MM.1S (cell line): ENCODE results near the gene HSDL2.

ENCODE experiments used
- DNase-seq: peaks from one replicate; pipeline ENCODE4 v3.0.0-alpha.2; 2015
- H2AFZ ChIP-seq: fragments of 300-600 bp; sonication (generic); 2 replicates; pipeline ENCODE4 v1.6.0; 2016; ENCODE audit warnings: antibody characterized with exemption, low read length
- H3F3A ChIP-seq: fragments of 300-600 bp; sonication (generic); 2 replicates; pipeline ENCODE4 v1.6.1; 2016; ENCODE audit warnings: mild to moderate bottlenecking, antibody characterized with exemption, low read length, moderate library complexity, mixed read lengths; ENCODE audit not compliant: insufficient read depth
- H3K27ac ChIP-seq: fragments of 300-600 bp; sonication (generic); 2 replicates; pipeline ENCODE4 v1.5.1; 2016; ENCODE audit warnings: mild to moderate bottlenecking, low read length
- H3K27me3 ChIP-seq: fragments of 300-600 bp; sonication (generic); replicated peaks from 2 replicates; pipeline ENCODE4 v1.6.0; 2016; ENCODE audit warnings: low read length; ENCODE audit not compliant: insufficient read depth
- H3K36me3 ChIP-seq: fragments of 300-600 bp; sonication (generic); replicated peaks from 2 replicates; pipeline ENCODE4 v1.6.1; 2016; ENCODE audit warnings: mild to moderate bottlenecking, low read length, mixed read lengths; ENCODE audit not compliant: insufficient read depth
- H3K4me1 ChIP-seq: fragments of 300-600 bp; sonication (generic); 2 replicates; pipeline ENCODE4 v1.6.1; 2016; ENCODE audit warnings: low read length, mixed read lengths
- H3K4me2 ChIP-seq: fragments of 300-600 bp; sonication (generic); 2 replicates; pipeline ENCODE4 v1.6.0; 2016; ENCODE audit warnings: low read depth, low read length
- H3K4me3 ChIP-seq: fragments of 300-600 bp; sonication (generic); 2 replicates; pipeline ENCODE4 v1.5.1; 2016; ENCODE audit warnings: low read length, mixed read lengths
- H3K79me2 ChIP-seq: fragments of 300-600 bp; sonication (generic); 2 replicates; pipeline ENCODE4 v1.6.1; 2016; ENCODE audit warnings: mixed run types, low read length, mixed read lengths
- H3K9ac ChIP-seq: fragments of 300-600 bp; sonication (generic); 2 replicates; pipeline ENCODE4 v1.6.1; 2016; ENCODE audit warnings: low read length, mixed read lengths
- H3K9me2 ChIP-seq: fragments of 300-600 bp; sonication (generic); replicated peaks from 2 replicates; pipeline ENCODE4 v1.6.1; 2016; ENCODE audit warnings: mild to moderate bottlenecking, low read length, mixed read lengths; ENCODE audit not compliant: insufficient read depth
- H3K9me3 ChIP-seq: fragments of 300-600 bp; sonication (generic); replicated peaks from 2 replicates; pipeline ENCODE4 v1.6.1; 2016; ENCODE audit warnings: mild to moderate bottlenecking, low read length, mixed read lengths; ENCODE audit not compliant: insufficient read depth
- H4K20me1 ChIP-seq: fragments of 300-600 bp; sonication (generic); 2 replicates; pipeline ENCODE4 v1.6.1; 2016; ENCODE audit warnings: mild to moderate bottlenecking, low read length, moderate library complexity, mixed read lengths; ENCODE audit not compliant: insufficient read depth
- CTCF ChIP-seq: fragments of 300-600 bp; sonication (generic); IDR thresholded peaks from 2 replicates; pipeline ENCODE4 v1.5.1; 2016; ENCODE audit warnings: antibody characterized with exemption, low read length, mixed read lengths
- EZH2 ChIP-seq: fragments of 300-600 bp; sonication (generic); optimal IDR thresholded peaks from 2 replicates; pipeline ENCODE3; 2017; ENCODE audit warnings: low read depth, mild to moderate bottlenecking, antibody characterized with exemption, low read length, mixed read lengths
- EZH2phosphoT487 ChIP-seq: fragments of 300-600 bp; sonication (generic); IDR thresholded peaks from 2 replicates; pipeline ENCODE4 v1.6.1; 2018; ENCODE audit warnings: antibody characterized with exemption, low read length

The HSDL2 gene

GRCh38 chr9:112493393-112494137 lies 113.7 kb downstream of the HSDL2 start:
- Histone ChIP-seq H3K36me3 (0 out of 2 replicates have a peak, but pooled peaks cover 5% of the 10 kb centered on the region), H4K20me1 (no peaks in the 10 kb centered on the region), H3K27me3 (no peaks in the 10 kb centered on the region), H3K9me3 (no peaks in the 10 kb centered on the region), H3K4me1 (no peaks in the 10 kb centered on the region), H3F3A (no peaks in the 10 kb centered on the region), H2AFZ (no peak overlapping the region), H3K9ac (no peak overlapping the region), H3K27ac (no peak overlapping the region), H3K4me2 (no peak overlapping the region), H3K9me2 (no peaks in the 10 kb centered on the region), H3K4me3 (no peak overlapping the region), H3K79me2 (peaks cover 17% of the 10 kb centered on the region)
- DNase-seq: no peak
- TF ChIP-seq EZH2phosphoT487 (no peak), CTCF (no peak), EZH2 (no peak)

GRCh38 chr9:112494153-112494552 lies 114.2 kb downstream of the HSDL2 start:
- no peaks in the 10 kb centered on the region for H4K20me1 ChIP-seq
- 0 out of 2 replicates have a peak, but pooled peaks cover 5% of the 10 kb centered on the region for H3K36me3 ChIP-seq
- no peaks in the 10 kb centered on the region for H3K27me3 ChIP-seq
- DNase-seq: no peak
- peaks cover 13% of the 10 kb centered on the region for H3K79me2 ChIP-seq
- H3K9me3 ChIP-seq: no peaks in the 10 kb centered on the region
- H3K9ac ChIP-seq: no peak overlapping the region
- no peaks in the 10 kb centered on the region for H3F3A ChIP-seq
- no peak overlapping the region for H3K27ac ChIP-seq
- H3K4me1 ChIP-seq: no peaks in the 10 kb centered on the region
- no peak overlapping the region for H2AFZ ChIP-seq
- no peak overlapping the region for H3K4me2 ChIP-seq
- H3K4me3 ChIP-seq: no peak overlapping the region
- no peak for TF ChIP-seq EZH2phosphoT487
- TF ChIP-seq EZH2: no peak
- TF ChIP-seq CTCF: no peak
- H3K9me2 ChIP-seq: no peaks in the 10 kb centered on the region

GRCh38 chr9:112495614-112496013 lies 115.7 kb downstream of the HSDL2 start:
- Histone ChIP-seq H3K4me1 (no peaks in the 10 kb centered on the region), H2AFZ (no peak overlapping the region), H3K9me3 (no peaks in the 10 kb centered on the region), H3K9me2 (no peaks in the 10 kb centered on the region), H3K9ac (no peak overlapping the region), H3K4me2 (no peak overlapping the region), H3K27me3 (no peaks in the 10 kb centered on the region), H3F3A (no peaks in the 10 kb centered on the region), H3K79me2 (0 out of 2 replicates have a peak, but pooled peaks cover 5% of the 10 kb centered on the region), H3K4me3 (no peak overlapping the region), H3K36me3 (0 out of 2 replicates have a peak, but pooled peaks cover 5% of the 10 kb centered on the region), H3K27ac (no peak overlapping the region), H4K20me1 (no peaks in the 10 kb centered on the region)
- DNase-seq: no peak
- no peak for TF ChIP-seq CTCF
- TF ChIP-seq EZH2: no peak
- no peak for TF ChIP-seq EZH2phosphoT487
